PC-9 (cell line): ENCODE results near the gene MOV10L1.

ENCODE experiments used
- CTCF ChIP-seq: fragments of 200-600 bp; sonication (generic); conservative IDR thresholded peaks from 2 replicates; pipeline ENCODE4 v1.6.1; 2017; ENCODE audit warnings: mixed run types, antibody characterized with exemption, mild to moderate bottlenecking, moderate library complexity
- EZH2 ChIP-seq: fragments of 200-600 bp; sonication (generic); IDR thresholded peaks from 2 replicates; pipeline ENCODE4 v1.8.0; 2017; ENCODE audit warnings: antibody characterized with exemption, low read depth

DNA sequence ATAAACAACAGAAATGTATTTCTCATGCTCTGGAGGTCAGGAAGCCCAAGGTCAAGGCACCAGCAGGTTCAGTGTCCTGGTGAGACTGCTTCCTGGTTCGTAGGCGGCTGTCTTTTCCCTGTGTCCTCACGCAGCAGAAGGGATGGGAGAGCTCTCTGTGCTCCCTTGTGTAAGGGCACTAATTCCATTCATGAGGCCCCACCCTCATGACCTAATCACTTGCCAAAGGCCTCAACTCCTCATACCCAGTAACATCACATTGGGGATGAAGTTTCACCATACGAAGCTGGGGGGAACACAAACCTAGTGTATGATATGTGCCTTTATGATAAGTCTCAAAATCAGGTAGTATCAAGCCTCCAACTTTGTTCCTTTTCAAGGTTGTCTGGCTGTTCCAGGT is 42.1 kb downstream of the MOV10L1 start:
- TF ChIP-seq CTCF (no peak), EZH2 (no peak)
